Panc1 (cell line): ENCODE measurements around the gene MEF2A.

ENCODE experiments used
- POLR2AphosphoS5 ChIP-seq: IDR thresholded peaks from 2 replicates; pipeline ENCODE4 v1.6.1; 2012; ENCODE audit warnings: mild to moderate bottlenecking, low read depth, low read length, moderate library complexity
- SIN3A ChIP-seq: IDR thresholded peaks from 2 replicates; pipeline ENCODE4 v1.6.1; 2012; ENCODE audit warnings: low read depth, mild to moderate bottlenecking, low read length, moderate library complexity, borderline replicate concordance; ENCODE audit not compliant: insufficient read depth
- TF ChIP-seq, protein P1 (sequence below): fragments of 450-650 bp; IDR thresholded peaks from 2 replicates; pipeline ENCODE4 v1.5.1; 2017; ENCODE audit warnings: mild to moderate bottlenecking
- TF ChIP-seq, protein P2 (sequence below), 2 experiments: IDR thresholded peaks; 2 replicates each; pipeline ENCODE4 v1.6.1; 2011 to 2012; ENCODE audit warnings: low read depth in 2 of 2, control low read depth in 1 of 2, low read length in 1 of 2, mild to moderate bottlenecking in 1 of 2, moderate library complexity in 1 of 2; ENCODE audit not compliant: insufficient read depth in 1 of 2

DNA sequence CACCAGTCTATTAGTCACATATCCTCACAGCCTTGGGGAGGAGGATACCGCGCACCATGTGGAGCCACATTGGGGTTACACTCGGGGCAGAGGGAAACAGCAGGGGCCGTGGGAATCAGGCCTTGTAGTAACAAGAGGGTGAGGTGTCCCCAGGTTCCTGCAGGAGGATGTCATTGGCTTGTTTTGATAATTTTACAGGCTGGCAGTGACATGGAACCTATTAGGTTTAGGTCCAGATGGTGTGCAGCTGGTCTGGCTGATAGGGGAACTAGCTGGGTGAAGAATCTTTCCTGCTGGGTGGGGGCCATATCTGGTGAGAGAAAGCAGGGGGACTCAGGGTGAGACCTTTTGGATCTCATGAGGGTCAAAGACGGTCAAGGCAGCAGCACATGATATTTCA lies 9.8 kb upstream of the MEF2A start:
- TF ChIP-seq, protein P1, sequence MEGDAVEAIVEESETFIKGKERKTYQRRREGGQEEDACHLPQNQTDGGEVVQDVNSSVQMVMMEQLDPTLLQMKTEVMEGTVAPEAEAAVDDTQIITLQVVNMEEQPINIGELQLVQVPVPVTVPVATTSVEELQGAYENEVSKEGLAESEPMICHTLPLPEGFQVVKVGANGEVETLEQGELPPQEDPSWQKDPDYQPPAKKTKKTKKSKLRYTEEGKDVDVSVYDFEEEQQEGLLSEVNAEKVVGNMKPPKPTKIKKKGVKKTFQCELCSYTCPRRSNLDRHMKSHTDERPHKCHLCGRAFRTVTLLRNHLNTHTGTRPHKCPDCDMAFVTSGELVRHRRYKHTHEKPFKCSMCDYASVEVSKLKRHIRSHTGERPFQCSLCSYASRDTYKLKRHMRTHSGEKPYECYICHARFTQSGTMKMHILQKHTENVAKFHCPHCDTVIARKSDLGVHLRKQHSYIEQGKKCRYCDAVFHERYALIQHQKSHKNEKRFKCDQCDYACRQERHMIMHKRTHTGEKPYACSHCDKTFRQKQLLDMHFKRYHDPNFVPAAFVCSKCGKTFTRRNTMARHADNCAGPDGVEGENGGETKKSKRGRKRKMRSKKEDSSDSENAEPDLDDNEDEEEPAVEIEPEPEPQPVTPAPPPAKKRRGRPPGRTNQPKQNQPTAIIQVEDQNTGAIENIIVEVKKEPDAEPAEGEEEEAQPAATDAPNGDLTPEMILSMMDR = no peak
- no peak for TF ChIP-seq POLR2AphosphoS5
- TF ChIP-seq, protein P2, sequence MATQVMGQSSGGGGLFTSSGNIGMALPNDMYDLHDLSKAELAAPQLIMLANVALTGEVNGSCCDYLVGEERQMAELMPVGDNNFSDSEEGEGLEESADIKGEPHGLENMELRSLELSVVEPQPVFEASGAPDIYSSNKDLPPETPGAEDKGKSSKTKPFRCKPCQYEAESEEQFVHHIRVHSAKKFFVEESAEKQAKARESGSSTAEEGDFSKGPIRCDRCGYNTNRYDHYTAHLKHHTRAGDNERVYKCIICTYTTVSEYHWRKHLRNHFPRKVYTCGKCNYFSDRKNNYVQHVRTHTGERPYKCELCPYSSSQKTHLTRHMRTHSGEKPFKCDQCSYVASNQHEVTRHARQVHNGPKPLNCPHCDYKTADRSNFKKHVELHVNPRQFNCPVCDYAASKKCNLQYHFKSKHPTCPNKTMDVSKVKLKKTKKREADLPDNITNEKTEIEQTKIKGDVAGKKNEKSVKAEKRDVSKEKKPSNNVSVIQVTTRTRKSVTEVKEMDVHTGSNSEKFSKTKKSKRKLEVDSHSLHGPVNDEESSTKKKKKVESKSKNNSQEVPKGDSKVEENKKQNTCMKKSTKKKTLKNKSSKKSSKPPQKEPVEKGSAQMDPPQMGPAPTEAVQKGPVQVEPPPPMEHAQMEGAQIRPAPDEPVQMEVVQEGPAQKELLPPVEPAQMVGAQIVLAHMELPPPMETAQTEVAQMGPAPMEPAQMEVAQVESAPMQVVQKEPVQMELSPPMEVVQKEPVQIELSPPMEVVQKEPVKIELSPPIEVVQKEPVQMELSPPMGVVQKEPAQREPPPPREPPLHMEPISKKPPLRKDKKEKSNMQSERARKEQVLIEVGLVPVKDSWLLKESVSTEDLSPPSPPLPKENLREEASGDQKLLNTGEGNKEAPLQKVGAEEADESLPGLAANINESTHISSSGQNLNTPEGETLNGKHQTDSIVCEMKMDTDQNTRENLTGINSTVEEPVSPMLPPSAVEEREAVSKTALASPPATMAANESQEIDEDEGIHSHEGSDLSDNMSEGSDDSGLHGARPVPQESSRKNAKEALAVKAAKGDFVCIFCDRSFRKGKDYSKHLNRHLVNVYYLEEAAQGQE (IDR thresholded peaks at IDR 0.05; ENCODE audit: insufficient read depth in 1 of 2, low read depth in 2 of 2, low read length in 1 of 2) = no peak
- no peak for TF ChIP-seq SIN3A
